Astrocyte of the cerebellum (primary cell): Measurements from ENCODE around the gene CLEC17A.

ENCODE experiments used
- DNase-seq: peaks from one replicate; pipeline ENCODE4 v3.0.0-alpha.2; 2011; ENCODE audit warnings: low read depth
- H3K4me3 ChIP-seq: 2 replicates; pipeline ENCODE4 v1.5.1; 2011; ENCODE audit warnings: mild to moderate bottlenecking, low read depth, low read length, moderate library complexity
- CTCF ChIP-seq: IDR thresholded peaks from 2 replicates; pipeline ENCODE4 v1.5.1; 2012; ENCODE audit warnings: low read length, low read depth, moderate library complexity, mild to moderate bottlenecking; ENCODE audit errors: missing control alignments
- in situ Hi-C: cut with HindIII; loops from 2 replicates; pipeline ENCODE4 v1.10.0; 2017; ENCODE audit warnings: low sequenced_read_pairs

The CLEC17A gene

GRCh38 chr19:14639536-14640277 lies 56.8 kb downstream of the CLEC17A start:
- DNase-seq, result no peak
- in situ Hi-C loops, result no loop called here
- H3K4me3 ChIP-seq, result no peak overlapping the region
- no peak for TF ChIP-seq CTCF

GRCh38 chr19:14648506-14648905 lies 65.6 kb downstream of the CLEC17A start:
- in situ Hi-C loops, result no loop called here
- H3K4me3 ChIP-seq, result no peak overlapping the region
- no peak for TF ChIP-seq CTCF
- DNase-seq, result no peak

GRCh38 chr19:14649020-14649419 lies 66.1 kb downstream of the CLEC17A start:
- DNase-seq, result no peak
- H3K4me3 ChIP-seq, result no peak overlapping the region
- TF ChIP-seq CTCF, result no peak
- in situ Hi-C loops, result no loop called here

- TF ChIP-seq CTCF, result no peak
- in situ Hi-C loops, result no loop called here
These were observed 67.3 kb downstream of the CLEC17A start for GRCh38 chr19:14650161-14650560.

GRCh38 chr19:14654786-14655560 lies 72.1 kb downstream of the CLEC17A start:
- TF ChIP-seq CTCF, result no peak
- DNase-seq, result no peak
- in situ Hi-C loops, result no loop called here
- no peak overlapping the region for H3K4me3 ChIP-seq

More at GRCh38 chr19:14650161-14650560, 67.3 kb downstream of the CLEC17A start:
- no peak for DNase-seq
- H3K4me3 ChIP-seq, result no peak overlapping the region

- DNase-seq, result no peak
- TF ChIP-seq CTCF, result no peak
- in situ Hi-C loops, result no loop called here
- no peak overlapping the region for H3K4me3 ChIP-seq
These were observed 72.8 kb downstream of the CLEC17A start for GRCh38 chr19:14655726-14656125.
